Mucosa of gallbladder (tissue), 1 donor: Measurements from ENCODE around the gene ENTR1. TPM values are rescaled to one million over a fixed set of nuclear protein-coding genes. Genes with fewer than 3 reads are reported as not detected.

ENCODE experiments used
- DNase-seq: peaks from one replicate; pipeline ENCODE4 v3.0.0-alpha.2; 2020; ENCODE audit warnings: low spot score
- total RNA-seq: library from RNA; stranded (reverse); gene quantifications from one replicate; pipeline ENCODE4 v1.2.1, GENCODE V29; 2021
- donor health status: DM: no; HTN: no; CAD: no.

Gene ENTR1, protein sequence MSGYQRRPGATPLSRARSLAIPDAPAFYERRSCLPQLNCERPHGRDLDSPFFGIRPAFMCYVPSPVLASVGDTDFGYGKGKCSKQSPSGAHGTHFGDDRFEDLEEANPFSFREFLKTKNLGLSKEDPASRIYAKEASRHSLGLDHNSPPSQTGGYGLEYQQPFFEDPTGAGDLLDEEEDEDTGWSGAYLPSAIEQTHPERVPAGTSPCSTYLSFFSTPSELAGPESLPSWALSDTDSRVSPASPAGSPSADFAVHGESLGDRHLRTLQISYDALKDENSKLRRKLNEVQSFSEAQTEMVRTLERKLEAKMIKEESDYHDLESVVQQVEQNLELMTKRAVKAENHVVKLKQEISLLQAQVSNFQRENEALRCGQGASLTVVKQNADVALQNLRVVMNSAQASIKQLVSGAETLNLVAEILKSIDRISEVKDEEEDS
- 38.8 TPM for total RNA-seq

GRCh38 chr9:136410500-136411287 lies at the start of gene ENTR1, which contains the start of gene PMPCA:
ENTR1 (minus strand) TSS chr9:136410614; CDS start chr9:136410397, 217 bp downstream.
PMPCA (plus strand) TSS chr9:136410658; CDS start chr9:136410669, 11 bp downstream.
- peak; percentile 94 for DNase-seq

DNA sequence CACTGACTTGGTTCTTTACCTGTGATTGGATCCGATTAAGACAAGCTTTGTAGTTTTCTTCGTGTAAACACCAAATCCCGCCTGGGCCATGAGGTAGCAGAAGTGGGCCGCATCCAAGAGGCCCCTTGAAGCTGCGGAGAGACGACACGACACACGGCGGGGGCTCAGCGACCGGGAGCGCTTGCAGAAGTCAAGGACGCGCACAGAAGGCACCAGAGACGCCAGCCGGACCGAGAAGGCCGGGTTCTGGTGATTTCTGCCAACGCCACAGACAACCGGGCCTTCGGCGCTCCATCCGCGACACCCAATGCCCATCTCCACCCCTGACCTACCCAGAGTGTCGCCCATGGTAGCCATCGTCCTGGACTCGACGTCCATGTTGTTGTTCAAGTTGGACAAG lies 49.0 kb upstream of the ENTR1 start:
- DNase-seq: no peak

GRCh38 chr9:136457326-136457725 lies 46.9 kb upstream of the ENTR1 start:
- no peak for DNase-seq

DNA sequence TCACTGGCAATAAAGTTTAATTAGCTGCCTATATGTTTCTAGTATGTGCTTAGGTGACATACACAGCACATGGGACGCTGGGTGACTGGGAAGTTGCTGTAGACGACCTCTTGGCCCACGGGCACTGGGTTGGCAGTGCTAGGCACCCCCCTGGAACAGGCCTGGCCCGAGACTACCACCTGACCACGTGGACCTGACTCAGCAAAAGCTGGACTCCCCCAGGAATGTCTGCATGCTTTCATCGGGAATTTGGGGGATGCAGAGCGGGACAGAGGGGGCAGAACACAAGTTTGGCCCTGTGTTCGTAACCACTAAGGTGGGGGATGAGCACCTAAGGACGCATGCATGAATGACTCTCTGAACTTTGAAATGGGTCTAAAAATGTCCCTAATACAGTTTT lies 45.8 kb upstream of the ENTR1 start:
- DNase-seq: no peak

GRCh38 chr9:136455043-136456002 lies 44.9 kb upstream of the ENTR1 start:
- DNase-seq: no peak

DNA sequence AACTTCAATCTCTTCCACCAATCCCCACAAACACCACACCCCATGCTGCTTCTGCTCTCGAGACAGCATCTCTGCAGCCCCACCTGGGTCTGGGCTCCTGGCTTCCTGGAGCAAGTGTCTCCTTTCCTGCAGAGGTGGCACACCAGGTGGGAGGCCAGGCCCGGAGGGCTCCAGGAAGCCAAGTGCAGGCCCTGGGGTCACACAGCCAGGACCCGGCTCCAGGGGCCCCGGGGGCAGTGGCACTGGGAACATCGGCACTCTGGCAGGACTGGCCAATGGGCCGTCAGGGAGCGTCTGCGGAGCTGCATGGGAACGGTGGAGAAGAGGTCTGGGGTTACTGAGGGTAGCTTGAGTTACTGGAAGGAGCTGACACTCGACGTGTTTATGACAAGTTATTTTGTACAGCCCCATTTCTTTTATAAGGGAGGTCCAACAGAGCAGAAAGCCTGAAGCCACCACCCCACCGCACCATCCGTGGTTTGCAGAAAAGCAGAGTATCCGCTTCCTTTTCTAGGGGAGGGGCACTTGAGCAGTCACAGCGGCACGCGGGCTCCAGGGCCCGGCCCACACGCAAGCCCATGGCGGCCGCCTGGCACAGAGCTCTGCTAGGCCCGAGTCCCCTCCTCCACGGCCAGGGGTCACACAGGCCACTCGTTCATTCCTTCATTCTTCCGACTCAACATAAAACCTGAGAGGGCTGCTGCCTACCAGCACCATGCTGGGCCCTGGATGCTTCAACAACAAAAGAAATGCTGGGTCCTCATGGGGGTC lies 43.8 kb upstream of the ENTR1 start:
- no peak for DNase-seq

DNA sequence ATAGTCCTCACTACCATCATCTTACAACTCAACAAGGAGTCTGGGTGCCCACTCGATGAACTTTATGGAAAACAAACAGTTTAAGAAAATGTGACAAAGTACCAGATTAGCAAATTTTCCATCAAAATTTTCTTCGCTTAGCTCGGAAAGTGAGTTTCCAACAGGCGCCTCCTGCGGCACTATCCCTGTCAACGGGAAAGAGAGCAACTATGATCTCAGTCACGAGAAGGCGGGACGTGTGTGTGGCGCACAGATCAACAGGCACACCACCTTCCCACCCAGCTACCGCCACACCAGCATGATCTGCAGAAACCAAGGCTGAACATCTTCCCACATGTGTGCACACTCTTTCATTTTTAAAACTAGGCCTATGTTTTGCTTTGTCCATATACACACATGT lies 42.9 kb upstream of the ENTR1 start:
- DNase-seq: no peak

DNA sequence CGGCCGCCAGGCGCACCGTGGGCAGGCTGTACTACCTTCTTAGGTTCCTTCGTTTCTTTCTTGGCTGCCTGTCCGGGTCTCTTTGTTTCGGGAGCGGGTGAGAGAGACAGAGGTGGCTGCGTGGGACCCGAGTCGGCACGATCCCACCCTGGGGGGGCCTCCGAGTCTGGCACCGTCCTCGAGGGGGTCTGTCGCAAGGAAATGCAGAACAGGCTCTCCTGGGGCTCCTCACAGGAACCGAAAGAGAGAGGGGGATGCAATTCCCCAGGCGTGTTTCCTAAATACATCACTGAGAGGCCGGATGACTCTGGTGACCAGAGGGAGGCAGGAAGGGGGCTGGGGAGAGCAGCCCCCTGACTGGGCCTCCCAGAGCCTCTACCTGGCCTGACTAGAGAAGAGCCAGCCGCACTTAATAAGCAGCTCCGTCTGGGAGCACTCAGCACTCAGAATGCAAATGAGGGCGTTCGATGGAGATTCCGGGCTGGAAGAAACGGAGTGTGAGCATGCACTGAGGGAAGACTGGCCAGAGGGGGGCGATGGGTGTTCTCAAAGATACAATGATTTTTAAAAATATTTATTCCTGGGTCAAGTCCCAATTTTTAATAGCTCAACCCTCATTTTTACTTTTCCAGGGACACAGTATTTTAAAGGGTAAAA lies 40.9 kb upstream of the ENTR1 start:
- no peak for DNase-seq

DNA sequence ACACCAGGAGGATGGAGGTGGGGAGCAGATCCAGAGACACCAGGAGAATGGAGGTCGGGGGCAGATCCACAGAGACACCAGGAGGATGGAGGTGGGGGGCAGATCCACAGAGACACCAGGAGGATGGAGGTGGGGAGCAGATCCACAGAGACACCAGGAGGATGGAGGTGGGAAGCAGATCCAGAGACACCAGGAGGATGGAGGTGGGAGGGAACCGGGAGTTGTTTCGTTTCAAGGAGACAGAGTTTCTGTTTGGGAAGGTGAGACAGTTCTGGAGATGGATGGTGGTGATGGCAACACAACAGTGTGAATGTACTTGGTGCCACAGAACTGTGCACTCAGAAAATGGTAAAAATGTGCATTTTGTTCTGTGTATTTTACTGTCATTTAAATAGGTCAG lies 38.2 kb upstream of the ENTR1 start:
- DNase-seq: no peak

- no peak for DNase-seq
Observed at GRCh38 chr9:136447173-136447778, 36.9 kb upstream of the ENTR1 start.

- DNase-seq: no peak
Observed at GRCh38 chr9:136445799-136446198, 35.4 kb upstream of the ENTR1 start.

GRCh38 chr9:136444102-136444501 lies 33.7 kb upstream of the ENTR1 start:
- DNase-seq: no peak

DNA sequence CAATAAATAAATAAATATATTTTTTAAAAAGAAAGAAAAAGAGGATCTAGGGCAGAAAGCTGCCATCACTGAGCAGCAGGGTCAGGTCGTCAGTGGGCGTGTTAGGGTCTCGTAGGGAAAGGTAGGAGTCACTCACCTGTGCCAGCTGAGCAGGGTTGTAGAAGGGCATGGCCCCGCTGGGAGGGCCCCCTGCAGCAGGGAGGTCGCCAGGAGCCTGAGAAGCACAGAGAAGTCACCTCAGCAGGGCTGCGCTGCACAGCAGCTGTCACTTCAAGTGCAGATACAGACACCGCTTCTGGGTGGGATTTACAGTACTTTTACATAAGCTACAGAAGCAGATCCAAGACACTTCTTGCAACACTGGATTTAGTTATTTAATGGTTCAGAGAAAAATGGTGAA lies 33.3 kb upstream of the ENTR1 start:
- no peak for DNase-seq

- no peak for DNase-seq
Observed at GRCh38 chr9:136443087-136443486, 32.7 kb upstream of the ENTR1 start.

- no peak for DNase-seq
Observed at GRCh38 chr9:136442265-136442664, 31.9 kb upstream of the ENTR1 start.

GRCh38 chr9:136441681-136442245 lies 31.3 kb upstream of the ENTR1 start:
- DNase-seq: no peak

DNA sequence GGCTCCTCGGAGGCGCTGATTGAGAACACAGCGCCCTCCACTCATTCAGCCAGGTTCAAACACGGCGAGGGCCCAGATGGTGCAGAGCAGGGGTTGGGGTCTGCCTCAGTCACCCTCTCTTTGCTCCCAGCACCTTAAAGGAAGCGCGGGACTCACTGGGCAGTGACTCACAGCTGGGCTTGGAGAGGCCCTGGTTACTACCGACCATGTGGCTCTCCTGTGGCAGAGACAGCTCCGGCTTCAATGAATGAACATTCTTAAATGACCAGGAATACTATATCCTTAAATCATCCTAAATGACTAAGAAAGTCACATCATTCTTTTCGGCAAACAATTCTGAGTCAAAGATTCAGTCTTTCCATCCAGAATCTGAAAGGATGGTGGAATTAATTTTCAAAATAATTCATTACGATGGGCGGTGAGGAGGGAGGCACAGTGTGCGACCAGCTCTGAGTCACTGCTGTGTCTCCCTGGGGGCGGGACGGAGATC lies 30.8 kb upstream of the ENTR1 start:
- DNase-seq: no peak

DNA sequence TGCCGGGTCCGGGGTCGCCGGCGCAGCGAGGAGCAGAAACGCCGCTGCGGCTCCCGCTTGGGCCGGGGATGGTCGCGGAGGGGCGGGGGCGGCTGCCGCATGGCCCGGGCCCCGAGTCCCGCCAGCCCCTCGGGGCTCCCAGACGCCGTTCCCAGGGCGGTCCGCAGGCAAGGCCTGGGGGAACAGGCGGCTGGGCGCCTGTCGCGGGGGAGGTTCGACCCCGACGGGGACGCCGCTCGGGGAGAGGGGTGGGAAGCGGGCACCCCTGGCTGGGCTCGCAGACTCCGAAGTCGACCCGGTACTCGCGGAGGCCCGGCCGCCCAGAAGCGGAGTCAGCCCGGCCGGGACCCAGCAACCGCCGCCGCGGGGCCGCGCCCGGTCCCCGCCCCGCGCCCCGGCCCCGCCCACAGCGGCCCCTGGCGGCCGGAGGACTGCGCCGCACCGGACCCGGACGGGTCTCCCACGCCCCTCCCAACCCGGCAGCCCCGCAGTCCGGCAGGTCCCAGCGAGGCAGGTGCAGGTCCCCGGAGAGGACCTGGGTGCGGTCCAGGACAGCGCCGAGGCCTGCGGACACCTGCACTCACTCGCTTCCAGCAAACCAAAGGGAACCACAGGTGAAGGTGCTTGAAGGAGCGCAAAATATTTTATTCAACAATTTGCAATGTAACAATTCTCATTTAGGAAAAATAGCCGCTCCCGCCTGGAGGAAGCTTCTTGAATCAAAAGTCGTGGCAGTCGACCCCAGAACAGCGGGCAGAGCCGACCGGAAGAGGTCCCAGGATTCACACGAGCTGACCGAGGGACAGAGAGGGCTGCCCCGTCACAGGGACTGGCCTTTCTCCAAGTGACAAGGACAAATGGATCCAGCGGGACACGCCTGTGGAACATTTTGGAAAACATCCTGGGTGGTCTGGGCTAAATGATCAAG lies 29.3 kb upstream of the ENTR1 start, which contains the start of gene INPP5E:
INPP5E (minus strand) TSS at position 365 of the 928 bp plus-strand sequence. CDS start 426 bp downstream, outside the sequence.
- peak; percentile 63 for DNase-seq
